Measurements from ENCODE around the gene MAB21L3. TPM values are rescaled to one million over a fixed set of nuclear protein-coding genes. Genes with fewer than 3 reads are reported as not detected.

The MAB21L3 gene
- total and polyA plus RNA-seq, 2 donors (not counting 3 experiments of a cell fraction or from before 2014, with no cell fraction given), result not detected

DNA sequence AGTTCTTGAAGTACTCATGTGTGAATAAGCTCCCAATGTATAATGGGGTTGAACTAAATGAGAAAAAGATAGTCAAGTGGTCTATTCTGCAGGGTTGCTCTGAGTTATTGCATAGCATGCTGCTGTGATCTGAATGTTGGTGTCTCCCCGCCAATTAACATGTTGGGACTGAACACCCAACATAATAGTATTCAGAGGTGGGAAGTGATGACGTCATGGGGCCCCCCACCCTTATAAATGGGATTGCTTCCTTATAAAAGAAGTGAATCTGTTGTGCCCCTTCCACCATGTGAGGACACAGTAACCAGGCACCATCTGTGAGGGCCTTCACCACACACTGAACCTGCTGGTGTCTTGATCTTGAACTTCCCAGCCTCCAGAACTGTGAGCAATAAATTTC is 50.2 kb downstream of the MAB21L3 start:
- Histone ChIP-seq H3K9me1 (replicated peaks; ENCODE audit: control insufficient read depth, extremely low read depth, insufficient read depth, low read length) (no peaks in the 10 kb centered on the region), H2AFZ (ENCODE audit: low read depth, low read length) (no peak overlapping the region), H3K36me3 (ENCODE audit: control insufficient read depth in 2 of 2, extremely low read depth in 1 of 2, insufficient read depth in 2 of 2, low read length in 2 of 2) (no peaks in the 10 kb centered on the region), H3K27ac (ENCODE audit: insufficient read depth, low read depth, low read length) (no peak overlapping the region), H3K4me1 (ENCODE audit: control insufficient read depth, extremely low read depth, insufficient read depth, low read length) (no peaks in the 10 kb centered on the region), H4K20me1 (replicated peaks; ENCODE audit: control insufficient read depth, extremely low read depth, insufficient read depth, low read length) (no peaks in the 10 kb centered on the region), H3K4me3 (replicated peaks in 1 of 3; ENCODE audit: insufficient read depth in 1 of 3, low read depth in 1 of 3, low read length in 3 of 3) (no peak overlapping the region), H3K9me3 (replicated peaks; ENCODE audit: control insufficient read depth, insufficient read depth, low read length) (no peaks in the 10 kb centered on the region), H3K9ac (replicated peaks; ENCODE audit: extremely low read depth, insufficient read depth, low read length) (no peak overlapping the region), H3K79me2 (ENCODE audit: control insufficient read depth, insufficient read depth, low read length) (no peaks in the 10 kb centered on the region), H3K4me2 (ENCODE audit: insufficient read depth, low read length) (no peak overlapping the region), H3K27me3 (ENCODE audit: control insufficient read depth in 2 of 2, insufficient read depth in 2 of 2, low read length in 2 of 2) (peaks cover 11 to 17% of the 10 kb centered on the region in 2 experiments)
- no peak for TF ChIP-seq MYC (IDR thresholded peaks at IDR 0.05; ENCODE audit: low read depth, low read length)
- no peak for TF ChIP-seq GATA2 (IDR thresholded peaks at IDR 0.05; ENCODE audit: insufficient read depth, insufficient read length, low read depth, low read length)
- no peak for TF ChIP-seq FOS (IDR thresholded peaks at IDR 0.05; ENCODE audit: borderline replicate concordance, insufficient read depth, low read length)
- no peak for TF ChIP-seq JUN (IDR thresholded peaks at IDR 0.05; ENCODE audit: borderline replicate concordance, insufficient read depth, insufficient read length, low read depth)
- TF ChIP-seq, protein P1, sequence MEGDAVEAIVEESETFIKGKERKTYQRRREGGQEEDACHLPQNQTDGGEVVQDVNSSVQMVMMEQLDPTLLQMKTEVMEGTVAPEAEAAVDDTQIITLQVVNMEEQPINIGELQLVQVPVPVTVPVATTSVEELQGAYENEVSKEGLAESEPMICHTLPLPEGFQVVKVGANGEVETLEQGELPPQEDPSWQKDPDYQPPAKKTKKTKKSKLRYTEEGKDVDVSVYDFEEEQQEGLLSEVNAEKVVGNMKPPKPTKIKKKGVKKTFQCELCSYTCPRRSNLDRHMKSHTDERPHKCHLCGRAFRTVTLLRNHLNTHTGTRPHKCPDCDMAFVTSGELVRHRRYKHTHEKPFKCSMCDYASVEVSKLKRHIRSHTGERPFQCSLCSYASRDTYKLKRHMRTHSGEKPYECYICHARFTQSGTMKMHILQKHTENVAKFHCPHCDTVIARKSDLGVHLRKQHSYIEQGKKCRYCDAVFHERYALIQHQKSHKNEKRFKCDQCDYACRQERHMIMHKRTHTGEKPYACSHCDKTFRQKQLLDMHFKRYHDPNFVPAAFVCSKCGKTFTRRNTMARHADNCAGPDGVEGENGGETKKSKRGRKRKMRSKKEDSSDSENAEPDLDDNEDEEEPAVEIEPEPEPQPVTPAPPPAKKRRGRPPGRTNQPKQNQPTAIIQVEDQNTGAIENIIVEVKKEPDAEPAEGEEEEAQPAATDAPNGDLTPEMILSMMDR (IDR thresholded peaks at IDR 0.05; ENCODE audit: extremely low read depth in 1 of 2, insufficient read depth in 1 of 2, low read depth in 1 of 2, low read length in 2 of 2), result no peak
- TF ChIP-seq EZH2 (IDR thresholded peaks at IDR 0.05; ENCODE audit: borderline replicate concordance, low read depth, low read length, severe bottlenecking), result no peak
- TF ChIP-seq POLR2A (IDR thresholded peaks at IDR 0.05; ENCODE audit: low read depth, low read length), result no peak
- TF ChIP-seq, protein P2, sequence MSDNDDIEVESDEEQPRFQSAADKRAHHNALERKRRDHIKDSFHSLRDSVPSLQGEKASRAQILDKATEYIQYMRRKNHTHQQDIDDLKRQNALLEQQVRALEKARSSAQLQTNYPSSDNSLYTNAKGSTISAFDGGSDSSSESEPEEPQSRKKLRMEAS (IDR thresholded peaks at IDR 0.05; ENCODE audit: insufficient read depth, insufficient read length), result no peak
- TF ChIP-seq POLR2AphosphoS5 (IDR thresholded peaks at IDR 0.05; ENCODE audit: insufficient read depth, low read depth, low read length), result no peak
- intact Hi-C loops (cut with micrococcal nuclease), result no loop called here
- BruUV-seq (replicated peaks), result no TSS peak
- CTCF ChIA-PET, result interaction anchor here (1.0 to 1.2 kb wide), 2 partner anchors 10 to 324 kb away, joined by 3 to 5 read pairs; no protein-coding TSS in a partner anchor
- dilution Hi-C loops (cut with MboI; ENCODE audit: extremely low pct_ligation_motif_present, low sequenced_read_pairs), result no loop called here
- FAIRE-seq, result no peak
- POLR2A ChIA-PET, result no interaction called here
- no peak for DNase-seq (ENCODE audit: low read depth, low spot score)

All from endothelial cell of umbilical vein (primary cell).